Measurements from ENCODE around the gene CFAP58. TPM values are rescaled to one million over a fixed set of nuclear protein-coding genes. Genes with fewer than 3 reads are reported as not detected.
"Not testable (repeated sequence)": the region's sequence is repeated elsewhere in the genome, so short reads cannot be mapped to it uniquely, and the experiment has no call there.

Gene CFAP58
- polyA plus RNA-seq, 4 donors: 0.27 to 0.95 (median 0.72) TPM

- no peak for DNase-seq (ENCODE audit: low read depth in 4 of 4, low spot score in 3 of 4)
Observed at GRCh38 chr10:104427989-104428388, 74.4 kb downstream of the CFAP58 start.

GRCh38 chr10:104429846-104430245 is 76.2 kb downstream of the CFAP58 start:
- DNase-seq (ENCODE audit: low read depth in 4 of 4, low spot score in 3 of 4): no peak

GRCh38 chr10:104430360-104430759 is 76.7 kb downstream of the CFAP58 start:
- DNase-seq (ENCODE audit: low read depth in 4 of 4, low spot score in 3 of 4): no peak

GRCh38 chr10:104433669-104434068 is 80.0 kb downstream of the CFAP58 start:
- no peak for DNase-seq (ENCODE audit: low read depth in 4 of 4, low spot score in 3 of 4)

- DNase-seq (ENCODE audit: low read depth in 4 of 4, low spot score in 3 of 4): no peak
Observed at GRCh38 chr10:104434601-104435000, 81.0 kb downstream of the CFAP58 start.

GRCh38 chr10:104435822-104436221 is 82.2 kb downstream of the CFAP58 start:
- DNase-seq (ENCODE audit: low read depth in 4 of 4, low spot score in 3 of 4): no peak

GRCh38 chr10:104437226-104437625 is 83.6 kb downstream of the CFAP58 start:
- no peak for DNase-seq (ENCODE audit: low read depth in 4 of 4, low spot score in 3 of 4)

- no peak for DNase-seq (ENCODE audit: low read depth in 4 of 4, low spot score in 3 of 4)
Observed at GRCh38 chr10:104440221-104440620, 86.6 kb downstream of the CFAP58 start.

GRCh38 chr10:104441329-104442000 is 87.8 kb downstream of the CFAP58 start:
- peak in 1 of 4 donors; percentile 1 for DNase-seq (ENCODE audit: low read depth in 4 of 4, low spot score in 3 of 4)

GRCh38 chr10:104445359-104445758 is 91.7 kb downstream of the CFAP58 start:
- no peak for DNase-seq (ENCODE audit: low read depth in 4 of 4, low spot score in 3 of 4)

- no peak for DNase-seq (ENCODE audit: low read depth in 4 of 4, low spot score in 3 of 4)
Observed at GRCh38 chr10:104446151-104446550, 92.5 kb downstream of the CFAP58 start.

- no peak for DNase-seq (ENCODE audit: low read depth in 4 of 4, low spot score in 3 of 4)
Observed at GRCh38 chr10:104447331-104447730, 93.7 kb downstream of the CFAP58 start.

GRCh38 chr10:104447906-104448305 is 94.3 kb downstream of the CFAP58 start:
- no peak for DNase-seq (ENCODE audit: low read depth in 4 of 4, low spot score in 3 of 4)

- no peak for DNase-seq (ENCODE audit: low read depth in 4 of 4, low spot score in 3 of 4)
Observed at GRCh38 chr10:104449391-104449790, 95.8 kb downstream of the CFAP58 start.

GRCh38 chr10:104450490-104450889 is 96.9 kb downstream of the CFAP58 start:
- DNase-seq (ENCODE audit: low read depth in 4 of 4, low spot score in 3 of 4): no peak

GRCh38 chr10:104450954-104451353 is 97.3 kb downstream of the CFAP58 start:
- no peak for DNase-seq (ENCODE audit: low read depth in 4 of 4, low spot score in 3 of 4)

- no peak for DNase-seq (ENCODE audit: low read depth in 4 of 4, low spot score in 3 of 4)
Observed at GRCh38 chr10:104452977-104453376, 99.3 kb downstream of the CFAP58 start.

- no peak for DNase-seq (ENCODE audit: low read depth in 4 of 4, low spot score in 3 of 4)
Observed at GRCh38 chr10:104456802-104457542, 103.3 kb downstream of the CFAP58 start.

GRCh38 chr10:104457543-104457828 is 103.9 kb downstream of the CFAP58 start:
- DNase-seq (ENCODE audit: low read depth in 4 of 4, low spot score in 3 of 4): no peak

GRCh38 chr10:104465575-104465974 is 111.9 kb downstream of the CFAP58 start:
- not testable (repeated sequence) for DNase-seq (ENCODE audit: low read depth in 4 of 4, low spot score in 3 of 4)

- not testable (repeated sequence) for DNase-seq (ENCODE audit: low read depth in 4 of 4, low spot score in 3 of 4)
Observed at GRCh38 chr10:104468818-104469217, 115.2 kb downstream of the CFAP58 start.

- DNase-seq (ENCODE audit: low read depth in 4 of 4, low spot score in 3 of 4): no peak
Observed at GRCh38 chr10:104472505-104472904, 118.9 kb downstream of the CFAP58 start.
